CD8-positive, alpha-beta memory T cell (primary cell): Measurements from ENCODE around the gene SCGB1D2. TPM values are rescaled to one million over a fixed set of nuclear protein-coding genes. Genes with fewer than 3 reads are reported as not detected.
"Not testable (repeated sequence)": the region's sequence is repeated elsewhere in the genome, so short reads cannot be mapped to it uniquely, and the experiment has no call there.

Experiments
- CTCF ChIA-PET: fragments of 350-600 bp; sonication (Branson Sonifier 250); formaldehyde crosslinking; loops from one replicate; lab custom pipeline; 2021; ENCODE audit warnings: antibody characterized with exemption; lab: Charles Lee
- POLR2A ChIA-PET: fragments of 350-600 bp; sonication (Branson Sonifier 250); formaldehyde crosslinking; loops from one replicate; lab custom pipeline; 2021; ENCODE audit warnings: antibody characterized with exemption; lab: Charles Lee
- DNase-seq, 5 donors: peaks; one replicate each; pipeline versions ENCODE4 v3.0.0 to v3.0.0-alpha.2; 2020 to 2022; ENCODE audit warnings: mixed read lengths in 1 of 5
- H3K27ac ChIP-seq: one replicate; pipeline ENCODE4 v1.7.0; 2013; ENCODE audit warnings: low read depth, mild to moderate bottlenecking, low read length, moderate library complexity
- H3K27me3 ChIP-seq: 2 replicates; pipeline ENCODE4 v1.7.0; 2013; ENCODE audit warnings: low read length, mild to moderate bottlenecking; ENCODE audit not compliant: insufficient read depth, poor library complexity, severe bottlenecking
- H3K36me3 ChIP-seq: 2 replicates; pipeline ENCODE4 v1.7.0; 2013; ENCODE audit warnings: mild to moderate bottlenecking, low read length, moderate library complexity; ENCODE audit not compliant: insufficient read depth
- H3K4me1 ChIP-seq: 2 replicates; pipeline ENCODE4 v1.7.0; 2013; ENCODE audit warnings: mild to moderate bottlenecking, low read length, moderate library complexity; ENCODE audit not compliant: insufficient read depth
- H3K4me3 ChIP-seq: 2 replicates; pipeline ENCODE4 v1.7.0; 2013; ENCODE audit warnings: mild to moderate bottlenecking, low read length
- H3K9me3 ChIP-seq: 2 replicates; pipeline ENCODE4 v1.7.0; 2013; ENCODE audit warnings: mild to moderate bottlenecking, low read length
- H3K27ac Mint-ChIP-seq, 8 donors: one replicate each; pipeline ENCODE4 v1.8.0; 2020 to 2021; ENCODE audit warnings: mixed read lengths in 8 of 8, mild to moderate bottlenecking in 6 of 8, inconsistent platforms in 3 of 8, moderate library complexity in 3 of 8
- H3K27me3 Mint-ChIP-seq, 2 donors: one replicate each; pipeline ENCODE4 v1.8.0; 2020 to 2021; ENCODE audit warnings: mixed read lengths in 2 of 2, mild to moderate bottlenecking in 1 of 2, moderate library complexity in 1 of 2
- H3K36me3 Mint-ChIP-seq, 3 donors: one replicate each; pipeline ENCODE4 v1.8.0; 2020 to 2021; ENCODE audit warnings: mixed read lengths in 3 of 3, inconsistent platforms in 1 of 3, mild to moderate bottlenecking in 1 of 3
- H3K4me1 Mint-ChIP-seq, 3 donors: one replicate each; pipeline ENCODE4 v1.8.0; 2020 to 2021; ENCODE audit warnings: mixed read lengths in 3 of 3, inconsistent platforms in 1 of 3, mild to moderate bottlenecking in 1 of 3
- H3K4me3 Mint-ChIP-seq, 7 donors: one replicate each; pipeline ENCODE4 v1.8.0; 2020 to 2021; ENCODE audit warnings: mixed read lengths in 7 of 7, mild to moderate bottlenecking in 6 of 7, moderate library complexity in 4 of 7, inconsistent platforms in 2 of 7
- H3K9me3 Mint-ChIP-seq, 5 donors: one replicate each; pipeline ENCODE4 v1.8.0; 2020 to 2022; ENCODE audit warnings: mixed read lengths in 5 of 5, mild to moderate bottlenecking in 3 of 5, moderate library complexity in 2 of 5, inconsistent platforms in 1 of 5
- polyA plus RNA-seq: library from polyadenylated mRNA; unstranded; fragments of 300-500 nt; fragmentation: Illumina TruSeq; gene quantifications from one replicate; pipeline ENCODE4 v1.2.3, GENCODE V29; 2021
- total RNA-seq, 2 experiments: library from RNA; stranded (reverse); gene quantifications; one replicate each; pipeline ENCODE4 v1.2.3, GENCODE V29; 2021

SCGB1D2 gene
- total and polyA plus RNA-seq, 3 experiments from 2014 or later: not detected

- POLR2A ChIA-PET, H3K27ac ChIP-seq, CTCF ChIA-PET: not testable (repeated sequence)
These were observed 35.6 kb upstream of the SCGB1D2 start for GRCh38 chr11:62206276-62207066.

GRCh38 chr11:62208785-62209144 is 33.3 kb upstream of the SCGB1D2 start:
- H3K27me3 ChIP-seq: no peaks in the 10 kb centered on the region
- Mint-ChIP-seq H3K36me3 (no peaks in the 10 kb centered on the region), H3K27me3 (peaks cover 9 to 34% of the 10 kb centered on the region in 2 donors), H3K4me1 (no peaks in the 10 kb centered on the region), H3K4me3 (no peak overlapping the region), H3K27ac (no peak overlapping the region), H3K9me3 (no peaks in the 10 kb centered on the region)
- no peak overlapping the region for H3K4me3 ChIP-seq
- H3K27ac ChIP-seq: no peak overlapping the region
- no peaks in the 10 kb centered on the region for H3K4me1 ChIP-seq
- ChIA-PET CTCF (no interaction called here), POLR2A (no interaction called here)
- H3K36me3 ChIP-seq: no peaks in the 10 kb centered on the region
- no peaks in the 10 kb centered on the region for H3K9me3 ChIP-seq
- no peak for DNase-seq

More at GRCh38 chr11:62206276-62207066, 35.6 kb upstream of the SCGB1D2 start:
- H3K36me3 ChIP-seq, H3K4me3 Mint-ChIP-seq, H3K36me3 Mint-ChIP-seq, H3K27ac Mint-ChIP-seq, H3K27me3 ChIP-seq, H3K4me1 Mint-ChIP-seq, DNase-seq, H3K4me1 ChIP-seq, H3K9me3 ChIP-seq, H3K4me3 ChIP-seq, H3K9me3 Mint-ChIP-seq: not testable (repeated sequence)
- peaks cover 10 to 32% of the 10 kb centered on the region in 2 donors for H3K27me3 Mint-ChIP-seq

DNA sequence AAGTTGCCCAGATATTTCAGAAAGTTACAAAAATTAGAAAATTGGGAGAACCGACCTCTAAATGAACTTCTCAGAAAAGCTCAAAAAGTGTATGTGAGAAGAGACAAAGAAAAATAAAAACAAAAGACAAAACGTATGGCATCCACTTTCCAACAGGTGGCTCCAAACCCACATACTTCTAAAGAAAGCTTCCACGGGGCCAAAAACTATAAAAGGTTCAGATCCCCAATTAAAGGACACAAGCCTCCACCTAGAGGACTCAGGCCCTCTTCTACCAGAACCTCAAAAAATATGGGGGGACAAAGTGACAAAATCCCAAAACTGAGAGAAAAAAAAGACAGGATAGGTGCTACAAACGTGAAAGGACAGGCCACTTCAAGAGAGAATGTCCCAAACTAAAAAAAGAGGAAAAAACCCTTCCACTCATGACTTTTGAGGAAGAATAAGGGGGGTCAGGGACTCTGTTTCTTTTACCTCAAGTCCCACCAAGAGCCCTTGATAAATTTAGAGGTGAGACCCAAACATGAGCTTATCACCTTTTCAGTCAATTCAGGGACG is 24.8 kb upstream of the SCGB1D2 start:
- no peak overlapping the region for H3K27ac Mint-ChIP-seq
- CTCF ChIA-PET: interaction anchor here (0.6 kb wide), 1 partner anchor 134 kb away, joined by 3 read pairs; no protein-coding TSS in a partner anchor

DNA sequence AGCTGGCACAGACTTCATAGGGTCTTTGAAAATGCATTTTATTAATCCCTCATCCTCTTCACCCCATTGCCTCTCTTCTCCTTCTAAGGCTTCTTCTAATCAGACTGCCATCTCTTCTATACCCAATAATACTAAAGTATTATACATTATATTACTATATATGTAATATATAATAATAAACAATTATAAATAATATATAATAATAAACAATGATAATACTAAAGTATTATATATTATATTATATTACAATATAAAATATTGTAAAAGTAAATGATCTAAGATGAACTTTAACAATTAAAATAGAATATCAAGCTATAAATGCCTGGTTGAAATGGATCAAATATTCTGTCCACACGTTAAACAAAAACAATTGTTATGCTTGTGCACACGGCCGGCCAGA is 20.5 kb upstream of the SCGB1D2 start:
- ChIA-PET CTCF (no interaction called here), POLR2A (no interaction called here)
- H3K36me3 Mint-ChIP-seq: peaks cover 0 to 5% (median 3%) of the 10 kb centered on the region in 3 donors
- H3K4me1 Mint-ChIP-seq: no peaks in the 10 kb centered on the region
- H3K4me3 Mint-ChIP-seq: no peak overlapping the region
- Histone ChIP-seq H3K9me3 (peaks cover 25% of the 10 kb centered on the region), H3K4me1 (no peaks in the 10 kb centered on the region), H3K36me3 (no peaks in the 10 kb centered on the region), H3K27me3 (no peaks in the 10 kb centered on the region), H3K4me3 (no peak overlapping the region), H3K27ac (no peak overlapping the region)
- peaks cover 22 to 54% (median 33%) of the 10 kb centered on the region in 5 donors for H3K9me3 Mint-ChIP-seq
- H3K27ac Mint-ChIP-seq: no peak overlapping the region
- H3K27me3 Mint-ChIP-seq: peaks cover 16 to 26% of the 10 kb centered on the region in 2 donors
- DNase-seq: no peak

More for the DNA sequence above, 24.8 kb upstream of the SCGB1D2 start:
- no peaks in the 10 kb centered on the region for H3K4me1 Mint-ChIP-seq
- H3K27ac ChIP-seq: no peak overlapping the region
- H3K27me3 ChIP-seq: no peaks in the 10 kb centered on the region
- peaks cover 4 to 17% (median 7%) of the 10 kb centered on the region in 5 donors for H3K9me3 Mint-ChIP-seq
- H3K9me3 ChIP-seq: peaks cover 6% of the 10 kb centered on the region
- H3K4me1 ChIP-seq: no peaks in the 10 kb centered on the region
- no peaks in the 10 kb centered on the region for H3K36me3 ChIP-seq
- peaks cover 0 to 3% (median 0%) of the 10 kb centered on the region in 3 donors for H3K36me3 Mint-ChIP-seq
- H3K27me3 Mint-ChIP-seq: peaks cover 14 to 45% of the 10 kb centered on the region in 2 donors
- POLR2A ChIA-PET: no interaction called here
- H3K4me3 ChIP-seq: no peak overlapping the region
- DNase-seq: no peak
- H3K4me3 Mint-ChIP-seq: no peak overlapping the region

GRCh38 chr11:62223095-62223494 is 18.9 kb upstream of the SCGB1D2 start:
- no peaks in the 10 kb centered on the region for H3K4me1 ChIP-seq
- Mint-ChIP-seq H3K27ac (no peak overlapping the region), H3K9me3 (peaks cover 22 to 54% (median 33%) of the 10 kb centered on the region in 5 donors), H3K4me3 (no peak overlapping the region), H3K27me3 (peaks cover 10 to 15% of the 10 kb centered on the region in 2 donors), H3K36me3 (peaks cover 0 to 5% (median 3%) of the 10 kb centered on the region in 3 donors), H3K4me1 (no peaks in the 10 kb centered on the region)
- H3K27me3 ChIP-seq: no peaks in the 10 kb centered on the region
- H3K9me3 ChIP-seq: peaks cover 25% of the 10 kb centered on the region
- ChIA-PET CTCF (interaction anchor here (1.3 kb wide), 1 partner anchor 10 kb away, joined by 3 read pairs; no protein-coding TSS in a partner anchor), POLR2A (no interaction called here)
- no peak for DNase-seq
- H3K4me3 ChIP-seq: no peak overlapping the region
- H3K27ac ChIP-seq: no peak overlapping the region
- H3K36me3 ChIP-seq: no peaks in the 10 kb centered on the region

DNA sequence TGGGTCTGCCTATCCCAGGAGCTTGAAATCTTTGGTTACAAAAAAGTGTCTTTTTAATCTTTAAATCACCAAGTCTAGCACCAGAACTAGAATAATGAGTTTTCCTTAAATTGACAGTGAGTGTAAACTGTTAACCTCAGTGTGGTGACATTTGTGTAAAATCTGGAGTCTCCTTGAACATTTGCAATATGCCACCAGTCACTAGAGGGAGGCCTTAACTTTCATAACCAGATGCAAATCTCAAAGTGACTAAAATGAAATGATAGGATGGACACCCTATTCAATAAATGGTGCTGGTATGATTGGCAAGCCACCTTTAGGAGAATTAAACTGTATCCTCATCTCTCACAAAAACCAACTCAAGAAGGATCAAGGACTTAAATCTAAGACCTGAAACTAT is 8.3 kb upstream of the SCGB1D2 start:
- CTCF ChIA-PET: no interaction called here
- no peaks in the 10 kb centered on the region for H3K4me1 ChIP-seq
- H3K36me3 Mint-ChIP-seq: no peaks in the 10 kb centered on the region

DNA sequence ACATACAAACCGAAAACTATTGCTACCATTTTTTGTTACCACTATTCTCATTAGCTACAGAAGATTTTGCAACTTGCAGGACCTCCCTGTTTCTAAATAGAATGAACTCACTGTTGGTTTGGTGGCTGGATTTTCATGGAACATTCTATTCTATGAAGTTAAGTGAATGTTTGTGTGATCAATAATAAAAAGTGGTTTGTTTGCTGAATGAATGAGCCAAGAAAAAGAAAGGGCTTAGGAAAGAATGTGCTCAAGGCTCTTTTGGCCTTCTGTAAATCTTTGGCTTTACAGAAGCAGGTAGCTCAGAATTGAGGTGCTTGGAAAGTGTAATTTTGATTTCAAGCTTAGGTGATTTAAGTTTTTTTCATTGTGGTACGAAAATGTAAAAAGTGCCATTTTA is 5.9 kb upstream of the SCGB1D2 start:
- no peaks in the 10 kb centered on the region for H3K4me1 Mint-ChIP-seq
- Histone ChIP-seq H3K27me3 (no peaks in the 10 kb centered on the region), H3K36me3 (no peaks in the 10 kb centered on the region), H3K27ac (no peak overlapping the region), H3K4me3 (no peak overlapping the region), H3K4me1 (no peaks in the 10 kb centered on the region), H3K9me3 (no peaks in the 10 kb centered on the region)
- no peaks in the 10 kb centered on the region for H3K36me3 Mint-ChIP-seq
- no peak overlapping the region for H3K4me3 Mint-ChIP-seq
- POLR2A ChIA-PET: no interaction called here
- CTCF ChIA-PET: no interaction called here
- no peaks in the 10 kb centered on the region for H3K9me3 Mint-ChIP-seq
- DNase-seq: no peak
- H3K27me3 Mint-ChIP-seq: peaks cover 27 to 57% of the 10 kb centered on the region in 2 donors
- no peak overlapping the region for H3K27ac Mint-ChIP-seq

More for the DNA sequence above, 8.3 kb upstream of the SCGB1D2 start:
- Histone ChIP-seq H3K4me3 (no peak overlapping the region), H3K36me3 (no peaks in the 10 kb centered on the region), H3K27ac (no peak overlapping the region), H3K27me3 (no peaks in the 10 kb centered on the region), H3K9me3 (no peaks in the 10 kb centered on the region)
- Mint-ChIP-seq H3K9me3 (no peaks in the 10 kb centered on the region), H3K27ac (no peak overlapping the region), H3K4me1 (no peaks in the 10 kb centered on the region), H3K27me3 (peaks cover 24 to 65% of the 10 kb centered on the region in 2 donors), H3K4me3 (no peak overlapping the region)
- no peak for DNase-seq
- POLR2A ChIA-PET: no interaction called here

DNA sequence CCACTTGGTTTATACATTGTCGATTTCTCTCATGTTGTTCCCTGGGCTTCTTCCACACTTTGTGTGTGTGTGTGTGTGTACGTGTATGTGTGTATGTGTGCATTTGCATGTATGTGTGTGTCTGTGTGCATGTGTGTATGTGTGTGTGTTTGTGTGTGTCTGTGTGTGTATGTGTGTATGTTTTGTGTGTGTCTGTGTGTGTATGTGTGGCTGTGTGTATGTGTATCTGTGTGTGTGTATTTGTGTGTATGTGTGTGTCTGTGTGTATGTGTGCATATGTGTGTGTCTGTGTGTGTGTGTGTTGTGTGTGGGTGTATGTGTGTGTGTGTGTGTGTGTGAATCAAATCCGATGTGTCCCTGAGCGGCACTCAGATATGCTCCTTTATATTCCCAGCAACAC is 4.5 kb upstream of the SCGB1D2 start:
- Mint-ChIP-seq H3K4me3 (no peak overlapping the region), H3K4me1 (no peaks in the 10 kb centered on the region), H3K36me3 (no peaks in the 10 kb centered on the region), H3K9me3 (no peaks in the 10 kb centered on the region), H3K27me3 (peaks cover 32 to 58% of the 10 kb centered on the region in 2 donors), H3K27ac (no peak overlapping the region)
- no peaks in the 10 kb centered on the region for H3K4me1 ChIP-seq
- no peak overlapping the region for H3K27ac ChIP-seq
- ChIA-PET CTCF (no interaction called here), POLR2A (no interaction called here)
- no peaks in the 10 kb centered on the region for H3K36me3 ChIP-seq
- no peak for DNase-seq
- no peak overlapping the region for H3K4me3 ChIP-seq
- H3K27me3 ChIP-seq: no peaks in the 10 kb centered on the region
- H3K9me3 ChIP-seq: no peaks in the 10 kb centered on the region
